A673 (cell line): ENCODE measurements around the gene GNAQ.

Experiments used
- CTCF ChIP-seq: fragments of 300-800, 200-600 bp; sonication (generic); conservative IDR thresholded peaks from 2 replicates; pipeline ENCODE4 v1.5.1; 2017; ENCODE audit warnings: low read depth, mild to moderate bottlenecking, antibody characterized with exemption, low read length, moderate library complexity, mixed read lengths
- EZH2 ChIP-seq: fragments of 200-600 bp; sonication (generic); IDR thresholded peaks from 2 replicates; pipeline ENCODE4 v1.6.1; 2017; ENCODE audit warnings: borderline replicate concordance, low read depth, mild to moderate bottlenecking, mixed read lengths, antibody characterized with exemption, low read length; ENCODE audit not compliant: poor library complexity, severe bottlenecking

DNA sequence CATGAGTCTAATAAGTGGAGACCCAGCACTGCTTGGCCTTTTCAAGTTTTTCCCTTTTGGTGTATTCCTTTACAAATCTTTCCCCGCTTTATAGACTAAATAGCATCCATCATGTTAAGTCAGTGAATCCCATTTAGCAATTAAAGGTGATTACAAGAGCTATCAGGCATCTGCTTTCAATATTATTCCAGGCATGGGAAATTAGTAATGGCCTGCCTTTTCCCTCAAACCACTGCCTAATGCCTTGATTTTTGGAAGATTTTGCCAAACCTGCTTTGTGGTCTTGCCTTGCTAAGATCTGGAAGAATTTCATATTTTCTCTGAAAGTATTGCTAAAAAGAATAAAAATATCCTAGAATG lies 280.6 kb downstream of the GNAQ start:
- TF ChIP-seq CTCF (no peak), EZH2 (no peak)
